HepG2 (cell line): ENCODE measurements around the gene TTLL4. TPM values are rescaled to one million over a fixed set of nuclear protein-coding genes. Genes with fewer than 3 reads are reported as not detected.

Experiments used
- KDM3A ChIP-seq: IDR thresholded peaks from 2 replicates; pipeline ENCODE4 v1.6.1; 2018; ENCODE audit warnings: low read depth, missing compliant biosample characterization
- NFE2 ChIP-seq: sonication (generic); formaldehyde crosslinking; IDR thresholded peaks from 2 replicates; pipeline ENCODE4 v1.4.0; 2020; ENCODE audit warnings: missing genetic modification reagents
- NONO ChIP-seq, 2 experiments: fragments of 450-650 bp in 1 of 2; sonication (generic) in 1 of 2; formaldehyde crosslinking in 1 of 2; IDR thresholded peaks in 1 of 2; conservative IDR thresholded peaks in 1 of 2; 2 replicates each; pipeline versions ENCODE4 v1.6.1 to v1.8.0; 2017 to 2022; ENCODE audit warnings: mild to moderate bottlenecking in 1 of 2, missing genetic modification reagents in 1 of 2, moderate library complexity in 1 of 2
- NR2F2 ChIP-seq: IDR thresholded peaks from 2 replicates; pipeline ENCODE4 v1.6.1; 2012; ENCODE audit warnings: low read depth, inconsistent platforms, borderline replicate concordance
- ZBTB21 ChIP-seq: sonication (generic); formaldehyde crosslinking; IDR thresholded peaks from 2 replicates; pipeline ENCODE4 v1.4.0; 2020; ENCODE audit warnings: missing genetic modification reagents
- ZFP82 ChIP-seq: sonication (generic); formaldehyde crosslinking; IDR thresholded peaks from 2 replicates; pipeline ENCODE4 v1.5.1; 2020; ENCODE audit warnings: mild to moderate bottlenecking, missing genetic modification reagents, borderline replicate concordance
- ZNF546 ChIP-seq: sonication (generic); formaldehyde crosslinking; conservative IDR thresholded peaks from 2 replicates; pipeline ENCODE4 v1.8.1; 2023; ENCODE audit warnings: mild to moderate bottlenecking, missing genetic modification reagents
- ZNF564 ChIP-seq: sonication (generic); formaldehyde crosslinking; IDR thresholded peaks from 2 replicates; pipeline ENCODE4 v1.8.1; 2023; ENCODE audit warnings: mild to moderate bottlenecking, missing genetic modification reagents
- ZNF616 ChIP-seq: sonication (generic); formaldehyde crosslinking; IDR thresholded peaks from 2 replicates; pipeline ENCODE4 v1.5.0; 2020; ENCODE audit warnings: low read depth, mild to moderate bottlenecking, missing genetic modification reagents
- ZNF737 ChIP-seq: sonication (generic); formaldehyde crosslinking; IDR thresholded peaks from 2 replicates; pipeline ENCODE4 v1.5.0; 2020; ENCODE audit warnings: missing genetic modification reagents, mild to moderate bottlenecking, borderline replicate concordance
- ZZZ3 ChIP-seq: sonication (generic); formaldehyde crosslinking; IDR thresholded peaks from 2 replicates; pipeline ENCODE4 v1.4.0; 2020; ENCODE audit warnings: missing genetic modification reagents, mild to moderate bottlenecking, borderline replicate concordance
- polyA plus RNA-seq, 8 experiments: library from polyadenylated mRNA; depleted of rRNA in 3 of 8; stranded (reverse) in 7 of 8; unstranded in 1 of 8; fragments of >200 nt; fragmentation: Illumina TruSeq in 4 of 8; extraction: Trizol in 4 of 8; gene quantifications; 2 replicates each; pipeline versions ENCODE4 v1.2.1 to v1.2.3, GENCODE V29; 2011 to 2016; ENCODE audit warnings: low read depth in 4 of 8, missing spikeins in 1 of 8, mixed read lengths in 1 of 8; ENCODE audit not compliant: insufficient read depth in 1 of 8
- total RNA-seq, 5 experiments: library from RNA; depleted of rRNA; stranded (reverse); fragments of >200 nt; fragmentation: Illumina TruSeq; extraction: Trizol; gene quantifications; 2 replicates each; pipeline ENCODE4 v1.2.3, GENCODE V29; 2016; ENCODE audit warnings: low read depth in 1 of 5
- TF ChIP-seq, protein P1 (sequence below), 2 experiments: fragments of 450-650 bp in 1 of 2; sonication (generic) in 1 of 2; formaldehyde crosslinking in 1 of 2; IDR thresholded peaks; 2 replicates each; pipeline versions ENCODE4 v1.6.1 to v1.8.0; 2016 to 2022; ENCODE audit warnings: antibody characterized with exemption in 1 of 2, mild to moderate bottlenecking in 1 of 2, missing genetic modification reagents in 1 of 2
- TF ChIP-seq, protein P2 (sequence below): sonication (generic); formaldehyde crosslinking; IDR thresholded peaks from 2 replicates; pipeline ENCODE4 v1.8.0; 2022; ENCODE audit warnings: mild to moderate bottlenecking, missing genetic modification reagents, borderline replicate concordance
- TF ChIP-seq, protein P3 (sequence below), 2 experiments: sonication (generic) in 1 of 2; formaldehyde crosslinking in 1 of 2; IDR thresholded peaks; 2 replicates each; pipeline versions ENCODE4 v1.5.1 to v1.6.1; 2011 to 2020; ENCODE audit warnings: borderline replicate concordance in 1 of 2, low read depth in 1 of 2, low read length in 1 of 2, mild to moderate bottlenecking in 1 of 2, missing genetic modification reagents in 1 of 2, moderate library complexity in 1 of 2

TTLL4 gene
- total and polyA plus RNA-seq, 2 of the 13 experiments (the other 11 are each of a cell fraction or from before 2014, with no cell fraction given), result 77.5 to 84.6 TPM

DNA sequence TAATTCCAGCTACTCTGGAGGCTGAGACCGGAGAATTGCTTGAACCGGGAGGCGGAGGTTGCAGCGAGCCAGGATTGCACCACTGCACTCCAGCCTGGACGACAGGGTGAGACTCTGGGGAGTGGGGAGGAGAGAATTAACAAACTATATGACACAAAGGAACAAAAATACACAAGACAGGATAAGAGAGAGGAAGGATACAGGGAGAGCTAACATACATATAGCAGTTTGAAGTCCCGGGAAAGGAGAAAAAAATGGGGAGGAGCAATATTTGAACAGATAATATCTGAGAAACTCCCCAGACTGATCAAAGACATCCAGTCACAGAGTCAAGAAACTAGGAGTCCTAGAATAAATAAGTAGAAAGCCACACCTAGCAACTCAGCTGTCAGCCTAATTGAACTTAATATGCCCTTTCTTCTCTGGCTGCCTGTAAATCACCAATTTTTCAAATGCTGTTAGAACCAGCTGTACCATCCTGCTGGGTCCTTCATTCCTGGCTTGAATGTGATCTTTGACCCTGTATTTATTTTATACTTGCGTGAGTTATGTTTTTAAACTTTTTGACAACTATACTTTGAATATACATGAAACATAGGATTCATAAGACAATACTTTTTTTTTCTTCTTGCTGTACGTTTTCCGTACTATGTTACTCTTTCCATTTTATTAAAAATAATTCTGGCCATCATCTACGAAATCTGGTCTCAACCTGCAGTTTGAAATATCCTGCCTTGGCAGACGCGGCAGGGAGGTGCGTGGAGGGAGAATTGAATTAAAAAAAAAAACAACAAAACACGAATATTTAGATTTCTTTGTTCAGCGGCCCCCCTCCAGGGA, 70.4 kb downstream of the TTLL4 start (continued):
- TF ChIP-seq, protein P1, sequence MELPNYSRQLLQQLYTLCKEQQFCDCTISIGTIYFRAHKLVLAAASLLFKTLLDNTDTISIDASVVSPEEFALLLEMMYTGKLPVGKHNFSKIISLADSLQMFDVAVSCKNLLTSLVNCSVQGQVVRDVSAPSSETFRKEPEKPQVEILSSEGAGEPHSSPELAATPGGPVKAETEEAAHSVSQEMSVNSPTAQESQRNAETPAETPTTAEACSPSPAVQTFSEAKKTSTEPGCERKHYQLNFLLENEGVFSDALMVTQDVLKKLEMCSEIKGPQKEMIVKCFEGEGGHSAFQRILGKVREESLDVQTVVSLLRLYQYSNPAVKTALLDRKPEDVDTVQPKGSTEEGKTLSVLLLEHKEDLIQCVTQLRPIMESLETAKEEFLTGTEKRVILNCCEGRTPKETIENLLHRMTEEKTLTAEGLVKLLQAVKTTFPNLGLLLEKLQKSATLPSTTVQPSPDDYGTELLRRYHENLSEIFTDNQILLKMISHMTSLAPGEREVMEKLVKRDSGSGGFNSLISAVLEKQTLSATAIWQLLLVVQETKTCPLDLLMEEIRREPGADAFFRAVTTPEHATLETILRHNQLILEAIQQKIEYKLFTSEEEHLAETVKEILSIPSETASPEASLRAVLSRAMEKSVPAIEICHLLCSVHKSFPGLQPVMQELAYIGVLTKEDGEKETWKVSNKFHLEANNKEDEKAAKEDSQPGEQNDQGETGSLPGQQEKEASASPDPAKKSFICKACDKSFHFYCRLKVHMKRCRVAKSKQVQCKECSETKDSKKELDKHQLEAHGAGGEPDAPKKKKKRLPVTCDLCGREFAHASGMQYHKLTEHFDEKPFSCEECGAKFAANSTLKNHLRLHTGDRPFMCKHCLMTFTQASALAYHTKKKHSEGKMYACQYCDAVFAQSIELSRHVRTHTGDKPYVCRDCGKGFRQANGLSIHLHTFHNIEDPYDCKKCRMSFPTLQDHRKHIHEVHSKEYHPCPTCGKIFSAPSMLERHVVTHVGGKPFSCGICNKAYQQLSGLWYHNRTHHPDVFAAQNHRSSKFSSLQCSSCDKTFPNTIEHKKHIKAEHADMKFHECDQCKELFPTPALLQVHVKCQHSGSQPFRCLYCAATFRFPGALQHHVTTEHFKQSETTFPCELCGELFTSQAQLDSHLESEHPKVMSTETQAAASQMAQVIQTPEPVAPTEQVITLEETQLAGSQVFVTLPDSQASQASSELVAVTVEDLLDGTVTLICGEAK (IDR thresholded peaks at IDR 0.05), result no peak
- TF ChIP-seq, protein P1 (CRISPR knock-in tag; IDR thresholded peaks at IDR 0.05), result no peak
- TF ChIP-seq ZNF564 (CRISPR knock-in tag) (no peak), ZNF737 (no peak), NR2F2 (peak; percentile 25; the same call in 1 of the 2 replicates), NFE2 (no peak), NONO (IDR thresholded peaks at IDR 0.05) (no peak), NONO (CRISPR knock-in tag; conservative IDR thresholded peaks at IDR 0.05) (0 out of 2 replicates have a peak, but pooled peaks have one; percentile 20), KDM3A (CRISPR knock-in tag) (0 out of 2 replicates have a peak, but pooled peaks have one; percentile 31), ZFP82 (CRISPR knock-in tag) (no peak), ZNF546 (CRISPR knock-in tag) (no peak), ZBTB21 (no peak), ZZZ3 (CRISPR knock-in tag) (no peak), ZNF616 (CRISPR knock-in tag) (no peak)
- TF ChIP-seq, protein P2, sequence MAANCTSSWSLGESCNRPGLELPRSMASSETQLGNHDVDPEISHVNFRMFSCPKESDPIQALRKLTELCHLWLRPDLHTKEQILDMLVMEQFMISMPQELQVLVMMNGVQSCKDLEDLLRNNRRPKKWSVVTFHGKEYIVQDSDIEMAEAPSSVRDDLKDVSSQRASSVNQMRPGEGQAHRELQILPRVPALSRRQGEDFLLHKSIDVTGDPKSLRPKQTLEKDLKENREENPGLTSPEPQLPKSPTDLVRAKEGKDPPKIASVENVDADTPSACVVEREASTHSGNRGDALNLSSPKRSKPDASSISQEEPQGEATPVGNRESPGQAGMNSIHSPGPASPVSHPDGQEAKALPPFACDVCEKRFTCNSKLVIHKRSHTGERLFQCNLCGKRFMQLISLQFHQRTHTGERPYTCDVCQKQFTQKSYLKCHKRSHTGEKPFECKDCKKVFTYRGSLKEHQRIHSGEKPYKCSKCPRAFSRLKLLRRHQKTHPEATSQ (CRISPR knock-in tag), result no peak
- TF ChIP-seq, protein P3, sequence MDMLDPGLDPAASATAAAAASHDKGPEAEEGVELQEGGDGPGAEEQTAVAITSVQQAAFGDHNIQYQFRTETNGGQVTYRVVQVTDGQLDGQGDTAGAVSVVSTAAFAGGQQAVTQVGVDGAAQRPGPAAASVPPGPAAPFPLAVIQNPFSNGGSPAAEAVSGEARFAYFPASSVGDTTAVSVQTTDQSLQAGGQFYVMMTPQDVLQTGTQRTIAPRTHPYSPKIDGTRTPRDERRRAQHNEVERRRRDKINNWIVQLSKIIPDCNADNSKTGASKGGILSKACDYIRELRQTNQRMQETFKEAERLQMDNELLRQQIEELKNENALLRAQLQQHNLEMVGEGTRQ (IDR thresholded peaks at IDR 0.05; ENCODE audit: low read depth, low read length), result no peak
- TF ChIP-seq, protein P3 (CRISPR knock-in tag; IDR thresholded peaks at IDR 0.05; ENCODE audit: borderline replicate concordance), result peak; percentile 48; the same call in 1 of the 2 replicates
